HG03095 (cell line): ENCODE measurements around the gene ROR1.

Experiments
- ATAC-seq: cut with Tn5 transposase; IDR thresholded peaks from one replicate; pipeline ENCODE4 v1.9.1; 2021; ENCODE audit warnings: moderate library complexity; ENCODE audit not compliant: unreplicated experiment

Gene ROR1

GRCh38 chr1:63904826-63905225, 131.0 kb downstream of the ROR1 start:
- ATAC-seq = no peak

- no peak for ATAC-seq
Measured at GRCh38 chr1:63906047-63906704, 132.4 kb downstream of the ROR1 start.

GRCh38 chr1:63907051-63907450, 133.2 kb downstream of the ROR1 start:
- no peak for ATAC-seq

- ATAC-seq = no peak
Measured at GRCh38 chr1:63908016-63908415, 134.2 kb downstream of the ROR1 start.

- no peak for ATAC-seq
Measured at GRCh38 chr1:63909526-63909925, 135.7 kb downstream of the ROR1 start.

- ATAC-seq = no peak
Measured at GRCh38 chr1:63911049-63911448, 137.2 kb downstream of the ROR1 start.

GRCh38 chr1:63912643-63913042, 138.8 kb downstream of the ROR1 start:
- ATAC-seq = no peak

GRCh38 chr1:63913533-63913932, 139.7 kb downstream of the ROR1 start:
- no peak for ATAC-seq

- ATAC-seq = no peak
Measured at GRCh38 chr1:63914241-63914640, 140.4 kb downstream of the ROR1 start.

- no peak for ATAC-seq
Measured at GRCh38 chr1:63914706-63915105, 140.9 kb downstream of the ROR1 start.

GRCh38 chr1:63915121-63915520, 141.3 kb downstream of the ROR1 start:
- ATAC-seq = no peak

GRCh38 chr1:63916485-63917360, 142.9 kb downstream of the ROR1 start:
- ATAC-seq = no peak

- no peak for ATAC-seq
Measured at GRCh38 chr1:63917571-63918417, 144.0 kb downstream of the ROR1 start.

- no peak for ATAC-seq
Measured at GRCh38 chr1:63918418-63918945, 144.7 kb downstream of the ROR1 start.

GRCh38 chr1:63920154-63921117, 146.6 kb downstream of the ROR1 start:
- ATAC-seq = no peak

- no peak for ATAC-seq
Measured at GRCh38 chr1:63921359-63921758, 147.5 kb downstream of the ROR1 start.

GRCh38 chr1:63921802-63922201, 148.0 kb downstream of the ROR1 start:
- no peak for ATAC-seq

GRCh38 chr1:63922848-63923247, 149.0 kb downstream of the ROR1 start:
- no peak for ATAC-seq

- ATAC-seq = no peak
Measured at GRCh38 chr1:63923302-63923701, 149.5 kb downstream of the ROR1 start.

GRCh38 chr1:63924600-63924999, 150.8 kb downstream of the ROR1 start:
- ATAC-seq = no peak
